ENCODE measurements around the gene ENTPD6. TPM values are rescaled to one million over a fixed set of nuclear protein-coding genes. Genes with fewer than 3 reads are reported as not detected.

The ENTPD6 gene
- total RNA-seq, 2 experiments from 2014 or later = 39.4 to 42.8 TPM

GRCh38 chr20:25148982-25149846 lies 46.3 kb upstream of the ENTPD6 start:
- TF ChIP-seq CTCF (IDR thresholded peaks at IDR 0.05) = no peak
- Mint-ChIP-seq H3K27ac (peak overlapping the region; percentile 77), H3K9me3 (no peaks in the 10 kb centered on the region), H3K27me3 (peaks cover 6% of the 10 kb centered on the region), H3K4me1 (ENCODE audit: low read depth) (peaks cover 4% of the 10 kb centered on the region), H3K4me3 (peak overlapping the region; percentile 66), H3K36me3 (ENCODE audit: low read depth) (no peaks in the 10 kb centered on the region)
- DNase-seq (no peak), ATAC-seq (no peak)
- ChIA-PET CTCF (interaction anchor here (1.0 to 2.0 kb wide), 4 partner anchors 11 to 29 kb away, joined by 3 to 6 read pairs (median 4); no protein-coding TSS in a partner anchor), POLR2A (interaction anchor here (0.9 to 1.3 kb wide), 3 partner anchors 11 to 157 kb away, joined by 3 to 4 read pairs (median 3); no protein-coding TSS in a partner anchor)
- intact Hi-C loops (cut with micrococcal nuclease) = no loop called here

GRCh38 chr20:25150016-25150415 lies 45.5 kb upstream of the ENTPD6 start:
- intact Hi-C loops (cut with micrococcal nuclease) = no loop called here
- H3K4me1 Mint-ChIP-seq (ENCODE audit: low read depth) = peaks cover 4% of the 10 kb centered on the region
- CTCF ChIA-PET = interaction anchor here (2.0 kb wide), 1 partner anchor 10 kb away, joined by 6 read pairs; no protein-coding TSS in a partner anchor
- H3K27ac Mint-ChIP-seq = no peak overlapping the region
- POLR2A ChIA-PET = interaction anchor here (1.0 kb wide), 1 partner anchor 15 kb away, joined by 3 read pairs; no protein-coding TSS in a partner anchor
- no peak for TF ChIP-seq CTCF (IDR thresholded peaks at IDR 0.05)
- DNase-seq = no peak
- ATAC-seq = no peak
- no peaks in the 10 kb centered on the region for H3K36me3 Mint-ChIP-seq (ENCODE audit: low read depth)
- H3K27me3 Mint-ChIP-seq = peaks cover 6% of the 10 kb centered on the region
- H3K9me3 Mint-ChIP-seq = no peaks in the 10 kb centered on the region
- H3K4me3 Mint-ChIP-seq = no peak overlapping the region

- ATAC-seq (no peak), DNase-seq (no peak)
- ChIA-PET POLR2A (no interaction called here), CTCF (no interaction called here)
- Mint-ChIP-seq H3K9me3 (no peaks in the 10 kb centered on the region), H3K27ac (no peak overlapping the region), H3K4me1 (ENCODE audit: low read depth) (peaks cover 16% of the 10 kb centered on the region), H3K4me3 (no peak overlapping the region), H3K36me3 (ENCODE audit: low read depth) (no peaks in the 10 kb centered on the region), H3K27me3 (no peaks in the 10 kb centered on the region)
- intact Hi-C loops (cut with micrococcal nuclease) = no loop called here
- TF ChIP-seq CTCF (IDR thresholded peaks at IDR 0.05) = no peak
Measured at GRCh38 chr20:25158043-25158442, 37.5 kb upstream of the ENTPD6 start.

GRCh38 chr20:25160467-25160866 lies 35.0 kb upstream of the ENTPD6 start:
- intact Hi-C loops (cut with micrococcal nuclease) = loop anchor here (5.0 kb wide), 1 partner anchor 78 kb away; the partner anchor contains the start of gene VSX1
- no peak for TF ChIP-seq CTCF (IDR thresholded peaks at IDR 0.05)
- Mint-ChIP-seq H3K4me1 (ENCODE audit: low read depth) (peaks cover 16% of the 10 kb centered on the region), H3K4me3 (no peak overlapping the region), H3K9me3 (peaks cover 4% of the 10 kb centered on the region), H3K27ac (peak overlapping the region; percentile 6), H3K27me3 (peaks cover 3% of the 10 kb centered on the region), H3K36me3 (ENCODE audit: low read depth) (no peaks in the 10 kb centered on the region)
- ChIA-PET POLR2A (interaction anchor here (0.6 to 1.0 kb wide), 2 partner anchors 12 to 102 kb away, joined by 3 to 4 read pairs; no protein-coding TSS in a partner anchor), CTCF (interaction anchor here (0.6 to 2.2 kb wide), 5 partner anchors 11 to 132 kb away, joined by 3 to 6 read pairs (median 4); no protein-coding TSS in a partner anchor)
- DNase-seq (no peak), ATAC-seq (peak; percentile 93)

Measured in activated CD8-positive, alpha-beta T cell treated with anti-CD3 and anti-CD28 coated beads for 36 hours (primary cell).